Endometrium (tissue), 2 donors: ENCODE data around the gene ZNF625.
A peak's percentile ranks its signal among the peaks of the same experiment; 100 is the strongest.

ENCODE experiments used
- FAIRE-seq: peaks from 2 replicates; lab custom pipeline; 2012; peaks lifted over from hg19 to GRCh38; lab: Jason Lieb, UNC
- donor health status: control.
- donor health status: control.

ZNF625 gene

GRCh38 chr19:12156223-12157058 is at the start of gene ZNF625:
TSS of gene ZNF625 (minus strand) at chr19:12156734. CDS start at chr19:12156558, 176 bp downstream.
- peak; percentile 61 for FAIRE-seq

GRCh38 chr19:12205296-12205695 is 48.8 kb upstream of the ZNF625 start:
- no peak for FAIRE-seq

- FAIRE-seq, result no peak
These were observed 45.7 kb upstream of the ZNF625 start for GRCh38 chr19:12202250-12202649.

GRCh38 chr19:12199757-12200419 is 43.4 kb upstream of the ZNF625 start:
- FAIRE-seq, result no peak

- FAIRE-seq, result no peak
These were observed 41.6 kb upstream of the ZNF625 start for GRCh38 chr19:12198136-12198535.

GRCh38 chr19:12194827-12195731 is 38.5 kb upstream of the ZNF625 start:
- FAIRE-seq, result no peak

GRCh38 chr19:12187625-12188024 is 31.1 kb upstream of the ZNF625 start:
- FAIRE-seq, result no peak

- no peak for FAIRE-seq
These were observed 23.8 kb upstream of the ZNF625 start for GRCh38 chr19:12180377-12180776.

GRCh38 chr19:12166626-12167025 is 10.1 kb upstream of the ZNF625 start:
- no peak for FAIRE-seq

GRCh38 chr19:12163826-12164225 is 7.3 kb upstream of the ZNF625 start:
- no peak for FAIRE-seq

GRCh38 chr19:12162882-12163806 is 6.6 kb upstream of the ZNF625 start, which contains the start of gene ZNF136:
TSS of gene ZNF136 (plus strand) at chr19:12163096. CDS start at chr19:12163204, 108 bp downstream.
- peak; percentile 67 for FAIRE-seq

GRCh38 chr19:12162513-12162881 is 6.0 kb upstream of the ZNF625 start:
- no peak for FAIRE-seq

GRCh38 chr19:12159773-12160414 is 3.4 kb upstream of the ZNF625 start:
- FAIRE-seq, result no peak

GRCh38 chr19:12155324-12155860 is 1.1 kb downstream of the ZNF625 start:
- FAIRE-seq, result no peak

GRCh38 chr19:12145348-12145747 is 11.2 kb downstream of the ZNF625 start:
- FAIRE-seq, result no peak

GRCh38 chr19:12141405-12141736 is 15.2 kb downstream of the ZNF625 start:
- FAIRE-seq, result no peak

- no peak for FAIRE-seq
These were observed 15.8 kb downstream of the ZNF625 start for GRCh38 chr19:12140545-12141404.

GRCh38 chr19:12139885-12140544 is 16.5 kb downstream of the ZNF625 start, which contains the start of gene ZNF20:
TSS of gene ZNF20 (minus strand) at chr19:12140350. CDS start at chr19:12140182, 168 bp downstream.
- FAIRE-seq, result peak; percentile 92

- FAIRE-seq, result no peak
These were observed 17.3 kb downstream of the ZNF625 start for GRCh38 chr19:12139269-12139668.
